Measurements from ENCODE around the gene RFX3.

Gene RFX3

GRCh38 chr9:3511551-3511950 is 14.2 kb downstream of the RFX3 start:
- TF ChIP-seq, protein P1, sequence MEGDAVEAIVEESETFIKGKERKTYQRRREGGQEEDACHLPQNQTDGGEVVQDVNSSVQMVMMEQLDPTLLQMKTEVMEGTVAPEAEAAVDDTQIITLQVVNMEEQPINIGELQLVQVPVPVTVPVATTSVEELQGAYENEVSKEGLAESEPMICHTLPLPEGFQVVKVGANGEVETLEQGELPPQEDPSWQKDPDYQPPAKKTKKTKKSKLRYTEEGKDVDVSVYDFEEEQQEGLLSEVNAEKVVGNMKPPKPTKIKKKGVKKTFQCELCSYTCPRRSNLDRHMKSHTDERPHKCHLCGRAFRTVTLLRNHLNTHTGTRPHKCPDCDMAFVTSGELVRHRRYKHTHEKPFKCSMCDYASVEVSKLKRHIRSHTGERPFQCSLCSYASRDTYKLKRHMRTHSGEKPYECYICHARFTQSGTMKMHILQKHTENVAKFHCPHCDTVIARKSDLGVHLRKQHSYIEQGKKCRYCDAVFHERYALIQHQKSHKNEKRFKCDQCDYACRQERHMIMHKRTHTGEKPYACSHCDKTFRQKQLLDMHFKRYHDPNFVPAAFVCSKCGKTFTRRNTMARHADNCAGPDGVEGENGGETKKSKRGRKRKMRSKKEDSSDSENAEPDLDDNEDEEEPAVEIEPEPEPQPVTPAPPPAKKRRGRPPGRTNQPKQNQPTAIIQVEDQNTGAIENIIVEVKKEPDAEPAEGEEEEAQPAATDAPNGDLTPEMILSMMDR (IDR thresholded peaks at IDR 0.05; ENCODE audit: insufficient read depth, low read length, poor library complexity, severe bottlenecking): no peak
- no peak for TF ChIP-seq EZH2phosphoT487 (conservative IDR thresholded peaks at IDR 0.05; ENCODE audit: low read length)
- H3K79me2 ChIP-seq (ENCODE audit: insufficient read depth, low read length): peaks cover 20% of the 10 kb centered on the region

DNA sequence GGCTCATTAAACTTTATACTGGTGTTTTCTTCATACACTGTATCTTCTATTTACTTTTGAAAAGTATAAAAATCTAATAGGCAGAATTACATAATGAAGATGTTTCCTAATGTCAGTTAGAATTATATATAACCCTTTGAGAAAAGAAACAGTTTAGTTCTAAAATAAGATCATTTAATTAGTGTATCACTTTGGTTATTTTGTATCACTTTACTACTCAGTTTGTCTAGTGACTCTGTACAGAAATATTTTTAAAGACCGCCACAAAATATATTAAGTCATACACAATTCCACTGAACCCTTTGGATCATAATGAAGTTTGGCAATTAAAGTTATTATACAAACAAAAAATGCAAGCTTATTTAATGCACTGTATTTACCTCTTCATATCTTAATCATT is 15.0 kb downstream of the RFX3 start:
- no peak overlapping the region for H3K9ac ChIP-seq (ENCODE audit: low read length)
- peaks cover 17% of the 10 kb centered on the region for H3K79me2 ChIP-seq (ENCODE audit: insufficient read depth, low read length)
- H3K9me3 ChIP-seq (ENCODE audit: insufficient read depth, low read length): no peaks in the 10 kb centered on the region
- H3K4me3 ChIP-seq (ENCODE audit: insufficient read depth, low read length, poor library complexity, severe bottlenecking): no peak overlapping the region
- no peak overlapping the region for H2AFZ ChIP-seq (ENCODE audit: low read depth, low read length, severe bottlenecking)
- H3K27me3 ChIP-seq (ENCODE audit: low read length): no peaks in the 10 kb centered on the region
- peaks cover 36% of the 10 kb centered on the region; the same call in 1 of the 2 replicates for H3F3A ChIP-seq (ENCODE audit: insufficient read depth)
- H3K27ac ChIP-seq (ENCODE audit: low read depth, low read length): no peak overlapping the region
- H4K20me1 ChIP-seq (ENCODE audit: low read depth, low read length): no peaks in the 10 kb centered on the region
- no peaks in the 10 kb centered on the region for H3K36me3 ChIP-seq (ENCODE audit: low read length)
- no peaks in the 10 kb centered on the region for H3K9me2 ChIP-seq (replicated peaks; ENCODE audit: insufficient read depth, low read length)
- TF ChIP-seq, protein P1 (IDR thresholded peaks at IDR 0.05; ENCODE audit: insufficient read depth, low read length, poor library complexity, severe bottlenecking): no peak
- TF ChIP-seq EZH2phosphoT487 (conservative IDR thresholded peaks at IDR 0.05; ENCODE audit: low read length): no peak
- no peak overlapping the region for H3K4me2 ChIP-seq (ENCODE audit: low read depth, low read length, poor library complexity, severe bottlenecking)

More at GRCh38 chr9:3511551-3511950, 14.2 kb downstream of the RFX3 start:
- no peaks in the 10 kb centered on the region for H4K20me1 ChIP-seq (ENCODE audit: low read depth, low read length)
- no peaks in the 10 kb centered on the region for H3K36me3 ChIP-seq (ENCODE audit: low read length)
- no peak overlapping the region for H3K4me2 ChIP-seq (ENCODE audit: low read depth, low read length, poor library complexity, severe bottlenecking)
- peaks cover 36% of the 10 kb centered on the region; the same call in 1 of the 2 replicates for H3F3A ChIP-seq (ENCODE audit: insufficient read depth)
- no peaks in the 10 kb centered on the region for H3K9me2 ChIP-seq (replicated peaks; ENCODE audit: insufficient read depth, low read length)
- H3K9ac ChIP-seq (ENCODE audit: low read length): no peak overlapping the region
- peak overlapping the region; percentile 17; the same call in 1 of the 2 replicates for H3K27ac ChIP-seq (ENCODE audit: low read depth, low read length)
- H2AFZ ChIP-seq (ENCODE audit: low read depth, low read length, severe bottlenecking): no peak overlapping the region
- no peaks in the 10 kb centered on the region for H3K9me3 ChIP-seq (ENCODE audit: insufficient read depth, low read length)
- H3K4me3 ChIP-seq (ENCODE audit: insufficient read depth, low read length, poor library complexity, severe bottlenecking): no peak overlapping the region
- no peaks in the 10 kb centered on the region for H3K27me3 ChIP-seq (ENCODE audit: low read length)

- Histone ChIP-seq H3K4me3 (ENCODE audit: insufficient read depth, low read length, poor library complexity, severe bottlenecking) (no peak overlapping the region), H3K9me3 (ENCODE audit: insufficient read depth, low read length) (no peaks in the 10 kb centered on the region), H2AFZ (ENCODE audit: low read depth, low read length, severe bottlenecking) (no peak overlapping the region), H3K4me2 (ENCODE audit: low read depth, low read length, poor library complexity, severe bottlenecking) (no peak overlapping the region), H3K79me2 (ENCODE audit: insufficient read depth, low read length) (peaks cover 10% of the 10 kb centered on the region), H3F3A (ENCODE audit: insufficient read depth) (peaks cover 36% of the 10 kb centered on the region; the same call in 1 of the 2 replicates), H3K9ac (ENCODE audit: low read length) (no peak overlapping the region), H3K36me3 (ENCODE audit: low read length) (0 out of 2 replicates have a peak, but pooled peaks cover 3% of the 10 kb centered on the region), H3K9me2 (replicated peaks; ENCODE audit: insufficient read depth, low read length) (no peaks in the 10 kb centered on the region), H3K27ac (ENCODE audit: low read depth, low read length) (no peak overlapping the region), H4K20me1 (ENCODE audit: low read depth, low read length) (no peaks in the 10 kb centered on the region), H3K27me3 (ENCODE audit: low read length) (no peaks in the 10 kb centered on the region)
- TF ChIP-seq, protein P1 (IDR thresholded peaks at IDR 0.05; ENCODE audit: insufficient read depth, low read length, poor library complexity, severe bottlenecking): no peak
- no peak for TF ChIP-seq EZH2phosphoT487 (conservative IDR thresholded peaks at IDR 0.05; ENCODE audit: low read length)
Observed at GRCh38 chr9:3509926-3510325, 15.9 kb downstream of the RFX3 start.

Measured in SU-DHL-6 (cell line).